Parathyroid adenoma (tissue), 2 donors: ENCODE measurements around the gene TBC1D17.
A peak's percentile ranks its signal among the peaks of the same experiment; 100 is the strongest.

ENCODE experiments used
- H2AFZ ChIP-seq: fragments of 300-600 bp; sonication (generic); one replicate; pipeline ENCODE4 v1.7.0; 2017; ENCODE audit warnings: antibody characterized with exemption, mild to moderate bottlenecking
- H3K27ac ChIP-seq: fragments of 300-600 bp; sonication (generic); one replicate; pipeline ENCODE4 v1.7.0; 2017
- H3K27me3 ChIP-seq: fragments of 300-600 bp; sonication (generic); one replicate; pipeline ENCODE4 v1.7.0; 2017; ENCODE audit warnings: low read length; ENCODE audit not compliant: control insufficient read depth, insufficient read depth
- H3K36me3 ChIP-seq: fragments of 300-600 bp; sonication (generic); one replicate; pipeline ENCODE4 v1.7.0; 2017; ENCODE audit warnings: low read length; ENCODE audit not compliant: control insufficient read depth, insufficient read depth
- H3K4me1 ChIP-seq: fragments of 300-600 bp; sonication (generic); one replicate; pipeline ENCODE4 v1.7.0; 2017; ENCODE audit warnings: control low read depth
- H3K4me2 ChIP-seq: fragments of 300-600 bp; sonication (generic); one replicate; pipeline ENCODE4 v1.7.0; 2017; ENCODE audit warnings: low read length
- H3K4me3 ChIP-seq: fragments of 300-600 bp; sonication (generic); one replicate; pipeline ENCODE4 v1.7.0; 2017; ENCODE audit warnings: low read depth, low read length
- H3K79me2 ChIP-seq: fragments of 300-600 bp; sonication (generic); one replicate; pipeline ENCODE4 v1.7.0; 2017; ENCODE audit warnings: control low read depth
- H3K9ac ChIP-seq: fragments of 300-600 bp; sonication (generic); one replicate; pipeline ENCODE4 v1.7.0; 2017; ENCODE audit warnings: mild to moderate bottlenecking
- H3K9me3 ChIP-seq: fragments of 300-600 bp; sonication (generic); one replicate; pipeline ENCODE4 v1.7.0; 2017; ENCODE audit warnings: low read length; ENCODE audit not compliant: control insufficient read depth
- TF ChIP-seq, protein P1 (sequence below): fragments of 300-600 bp; sonication (generic); IDR thresholded peaks from one replicate; pipeline ENCODE4 v1.7.0; 2017; ENCODE audit warnings: antibody characterized with exemption, mild to moderate bottlenecking
- donor health status: primary hyperparathyroidism.

The TBC1D17 gene

DNA sequence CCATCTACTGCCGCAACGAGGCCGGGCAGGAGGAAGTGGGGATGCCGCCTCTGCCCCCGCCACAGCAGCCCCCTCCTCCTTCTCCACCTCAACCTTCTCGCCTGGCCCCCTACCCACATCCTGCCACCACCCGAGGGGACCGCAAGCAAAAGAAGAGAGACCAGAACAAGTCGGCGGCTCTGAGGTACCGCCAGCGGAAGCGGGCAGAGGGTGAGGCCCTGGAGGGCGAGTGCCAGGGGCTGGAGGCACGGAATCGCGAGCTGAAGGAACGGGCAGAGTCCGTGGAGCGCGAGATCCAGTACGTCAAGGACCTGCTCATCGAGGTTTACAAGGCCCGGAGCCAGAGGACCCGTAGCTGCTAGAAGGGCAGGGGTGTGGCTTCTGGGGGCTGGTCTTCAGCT lies 55.2 kb downstream of the TBC1D17 start:
- H3K27ac ChIP-seq = no peak overlapping the region
- H3K4me2 ChIP-seq = no peak overlapping the region
- H3K9ac ChIP-seq = no peak overlapping the region
- H3K36me3 ChIP-seq = no peaks in the 10 kb centered on the region
- H3K79me2 ChIP-seq = peaks cover 6% of the 10 kb centered on the region
- H3K4me3 ChIP-seq = no peak overlapping the region
- H3K4me1 ChIP-seq = no peaks in the 10 kb centered on the region
- H2AFZ ChIP-seq = no peak overlapping the region
- no peaks in the 10 kb centered on the region for H3K9me3 ChIP-seq
- TF ChIP-seq, protein P1, sequence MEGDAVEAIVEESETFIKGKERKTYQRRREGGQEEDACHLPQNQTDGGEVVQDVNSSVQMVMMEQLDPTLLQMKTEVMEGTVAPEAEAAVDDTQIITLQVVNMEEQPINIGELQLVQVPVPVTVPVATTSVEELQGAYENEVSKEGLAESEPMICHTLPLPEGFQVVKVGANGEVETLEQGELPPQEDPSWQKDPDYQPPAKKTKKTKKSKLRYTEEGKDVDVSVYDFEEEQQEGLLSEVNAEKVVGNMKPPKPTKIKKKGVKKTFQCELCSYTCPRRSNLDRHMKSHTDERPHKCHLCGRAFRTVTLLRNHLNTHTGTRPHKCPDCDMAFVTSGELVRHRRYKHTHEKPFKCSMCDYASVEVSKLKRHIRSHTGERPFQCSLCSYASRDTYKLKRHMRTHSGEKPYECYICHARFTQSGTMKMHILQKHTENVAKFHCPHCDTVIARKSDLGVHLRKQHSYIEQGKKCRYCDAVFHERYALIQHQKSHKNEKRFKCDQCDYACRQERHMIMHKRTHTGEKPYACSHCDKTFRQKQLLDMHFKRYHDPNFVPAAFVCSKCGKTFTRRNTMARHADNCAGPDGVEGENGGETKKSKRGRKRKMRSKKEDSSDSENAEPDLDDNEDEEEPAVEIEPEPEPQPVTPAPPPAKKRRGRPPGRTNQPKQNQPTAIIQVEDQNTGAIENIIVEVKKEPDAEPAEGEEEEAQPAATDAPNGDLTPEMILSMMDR = no peak
- H3K27me3 ChIP-seq = no peaks in the 10 kb centered on the region

DNA sequence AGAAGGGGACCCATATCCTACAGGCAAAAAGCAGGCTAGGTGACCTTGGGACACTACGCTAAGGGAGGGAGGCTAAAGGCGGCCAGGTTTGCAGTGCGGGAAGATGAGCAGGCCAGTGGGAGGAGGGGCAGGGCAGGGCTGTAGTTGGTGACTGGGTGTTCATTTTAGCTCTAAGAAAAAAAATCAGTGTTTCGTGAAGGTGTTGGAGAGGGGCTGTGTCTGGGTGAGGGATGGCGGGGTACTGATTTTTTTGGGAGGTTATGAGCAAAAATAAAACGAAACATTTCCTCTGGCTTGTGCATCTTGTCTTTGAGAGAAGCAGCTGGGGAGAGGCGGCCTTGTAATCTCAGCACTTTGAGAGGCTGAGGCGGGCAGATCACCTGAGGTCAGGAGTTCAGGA lies 56.1 kb downstream of the TBC1D17 start:
- H3K4me3 ChIP-seq = no peak overlapping the region
- H3K9ac ChIP-seq = no peak overlapping the region
- no peak overlapping the region for H3K4me2 ChIP-seq
- no peak overlapping the region for H2AFZ ChIP-seq
- no peaks in the 10 kb centered on the region for H3K36me3 ChIP-seq
- TF ChIP-seq, protein P1 = no peak
- no peak overlapping the region for H3K27ac ChIP-seq
- no peaks in the 10 kb centered on the region for H3K9me3 ChIP-seq
- no peaks in the 10 kb centered on the region for H3K27me3 ChIP-seq
- H3K79me2 ChIP-seq = no peaks in the 10 kb centered on the region
- no peaks in the 10 kb centered on the region for H3K4me1 ChIP-seq

DNA sequence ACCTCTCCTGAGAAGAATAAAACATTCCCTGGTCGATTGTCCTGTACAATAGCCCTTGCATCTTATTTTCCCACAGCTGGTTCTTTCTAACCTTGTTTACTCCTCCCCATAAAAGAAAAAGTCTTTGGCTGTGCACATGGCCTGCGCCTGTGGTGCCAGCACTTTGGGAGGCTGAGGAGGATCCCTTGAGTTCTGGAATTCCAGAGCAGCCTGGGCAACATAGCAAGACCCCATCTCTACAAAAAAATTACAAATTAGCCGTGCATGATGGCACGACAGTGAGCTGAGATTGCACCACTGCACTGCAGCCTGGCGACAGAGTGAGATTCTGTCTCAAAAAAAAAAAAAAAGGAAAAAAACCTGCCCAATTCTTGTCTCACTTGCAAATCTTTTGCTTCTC lies 59.0 kb downstream of the TBC1D17 start:
- H3K27me3 ChIP-seq = no peaks in the 10 kb centered on the region
- H3K4me1 ChIP-seq = no peaks in the 10 kb centered on the region
- no peaks in the 10 kb centered on the region for H3K79me2 ChIP-seq
- no peak overlapping the region for H3K4me2 ChIP-seq
- no peaks in the 10 kb centered on the region for H3K9me3 ChIP-seq
- no peak overlapping the region for H3K27ac ChIP-seq
- no peaks in the 10 kb centered on the region for H3K36me3 ChIP-seq
- H2AFZ ChIP-seq = no peak overlapping the region
- TF ChIP-seq, protein P1 = no peak
- no peak overlapping the region for H3K9ac ChIP-seq
- H3K4me3 ChIP-seq = no peak overlapping the region

DNA sequence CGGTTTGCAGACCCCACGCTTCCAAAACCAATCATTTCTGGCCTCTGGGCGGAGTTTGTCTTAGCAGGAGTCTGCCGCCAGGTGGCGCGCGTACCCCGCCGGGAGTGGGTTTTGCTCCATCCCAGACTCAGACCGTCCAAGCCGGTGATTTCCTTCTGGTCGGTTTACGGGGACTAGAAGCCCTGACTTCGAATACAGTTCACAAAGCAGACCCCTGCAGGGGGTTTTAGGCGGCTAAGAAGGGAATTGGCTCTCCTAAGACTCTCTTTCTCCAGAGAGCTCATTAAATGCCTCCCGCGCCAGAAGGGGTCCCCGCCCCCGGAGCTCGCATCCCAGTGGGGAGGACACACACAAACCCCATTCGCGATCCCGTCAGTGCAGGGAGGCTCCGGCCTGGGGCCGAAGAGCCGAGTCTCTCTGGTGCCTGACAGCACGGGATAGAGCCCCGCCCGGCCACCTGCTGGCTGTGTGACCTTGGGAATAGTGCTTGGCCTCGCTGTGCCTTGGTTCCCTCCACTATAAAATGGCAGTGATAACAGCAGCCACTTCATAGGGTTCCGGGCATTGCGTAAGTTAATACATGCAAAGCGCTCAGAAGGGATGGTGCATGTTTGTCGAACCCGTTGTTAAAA lies 60.4 kb downstream of the TBC1D17 start:
- TF ChIP-seq, protein P1 = peak; percentile 99
- Histone ChIP-seq H3K27ac (no peak overlapping the region), H3K9ac (no peak overlapping the region), H3K9me3 (no peaks in the 10 kb centered on the region), H2AFZ (peak overlapping the region; percentile 68), H3K4me3 (no peak overlapping the region), H3K4me2 (peak overlapping the region; percentile 48), H3K79me2 (no peaks in the 10 kb centered on the region), H3K36me3 (no peaks in the 10 kb centered on the region), H3K27me3 (no peaks in the 10 kb centered on the region), H3K4me1 (no peaks in the 10 kb centered on the region)
